GM12872 (cell line): ENCODE measurements around the gene HS3ST6.

Experiments used
- CTCF ChIP-seq: IDR thresholded peaks from 3 replicates; pipeline ENCODE4 v1.5.1; 2011; ENCODE audit warnings: low read depth, mild to moderate bottlenecking, low read length, moderate library complexity; ENCODE audit not compliant: insufficient read depth

Gene HS3ST6

GRCh38 chr16:1922357-1922756 is 4.1 kb upstream of the HS3ST6 start:
- no peak for TF ChIP-seq CTCF

GRCh38 chr16:1920727-1921171 is 2.5 kb upstream of the HS3ST6 start:
- TF ChIP-seq CTCF = no peak

GRCh38 chr16:1919327-1919998 is 1.2 kb upstream of the HS3ST6 start:
- TF ChIP-seq CTCF = no peak

GRCh38 chr16:1917665-1918350 is 407 bp downstream of the HS3ST6 start:
- no peak for TF ChIP-seq CTCF

GRCh38 chr16:1917056-1917664 is 1.1 kb downstream of the HS3ST6 start:
- no peak for TF ChIP-seq CTCF

GRCh38 chr16:1916640-1916990 is 1.6 kb downstream of the HS3ST6 start:
- no peak for TF ChIP-seq CTCF

- no peak for TF ChIP-seq CTCF
Measured at GRCh38 chr16:1915732-1916639, 2.2 kb downstream of the HS3ST6 start.
